Medulla oblongata (tissue), 1 donor: ENCODE measurements around the gene CCDC177.

Source experiments
- DNase-seq: peaks from one replicate; pipeline ENCODE4 v3.0.0-alpha.2; 2015; ENCODE audit errors: extremely low spot score

CCDC177 gene

GRCh38 chr14:69569859-69570258, 4.8 kb downstream of the CCDC177 start:
- DNase-seq: no peak

GRCh38 chr14:69567563-69567962, 7.1 kb downstream of the CCDC177 start:
- no peak for DNase-seq

DNA sequence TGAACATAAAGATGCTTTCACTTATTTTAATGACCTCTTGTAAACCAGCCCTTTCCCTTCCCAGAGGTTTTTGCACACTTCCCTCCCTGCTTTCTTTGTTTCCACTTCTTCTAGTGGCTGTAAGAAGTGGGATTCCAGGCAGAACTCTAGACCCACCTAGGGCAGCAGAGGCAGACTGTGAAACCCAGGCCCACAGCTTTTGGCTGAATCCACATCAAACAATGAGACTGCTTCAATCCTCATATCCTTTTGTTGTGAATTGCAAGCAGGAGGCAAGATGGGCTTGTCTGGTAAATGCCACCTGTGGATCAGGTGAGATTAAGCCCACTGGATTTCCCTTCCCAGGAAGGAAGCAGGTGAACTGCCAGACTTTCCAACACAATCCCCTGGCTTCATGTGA, 12.8 kb downstream of the CCDC177 start:
- DNase-seq: no peak

DNA sequence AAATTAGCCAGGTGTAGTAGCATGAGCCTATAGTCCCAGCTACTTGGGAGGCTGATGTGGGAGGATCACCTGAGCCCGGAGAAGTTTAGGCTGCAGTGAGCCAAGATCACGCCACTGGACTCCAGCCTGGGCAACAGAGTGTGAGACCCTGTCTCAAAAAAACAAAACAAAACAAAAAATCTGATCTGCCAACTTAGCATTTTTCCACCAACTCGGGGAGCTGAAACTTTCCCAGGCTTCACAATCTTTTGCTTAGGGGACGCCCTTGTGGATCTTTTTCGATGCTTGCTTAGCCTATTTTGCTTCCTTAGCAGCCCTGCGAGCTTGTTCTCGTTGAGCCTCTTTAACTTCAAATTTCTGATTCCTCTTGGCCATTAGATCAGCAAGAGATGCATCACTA, 13.8 kb downstream of the CCDC177 start:
- DNase-seq: no peak

DNA sequence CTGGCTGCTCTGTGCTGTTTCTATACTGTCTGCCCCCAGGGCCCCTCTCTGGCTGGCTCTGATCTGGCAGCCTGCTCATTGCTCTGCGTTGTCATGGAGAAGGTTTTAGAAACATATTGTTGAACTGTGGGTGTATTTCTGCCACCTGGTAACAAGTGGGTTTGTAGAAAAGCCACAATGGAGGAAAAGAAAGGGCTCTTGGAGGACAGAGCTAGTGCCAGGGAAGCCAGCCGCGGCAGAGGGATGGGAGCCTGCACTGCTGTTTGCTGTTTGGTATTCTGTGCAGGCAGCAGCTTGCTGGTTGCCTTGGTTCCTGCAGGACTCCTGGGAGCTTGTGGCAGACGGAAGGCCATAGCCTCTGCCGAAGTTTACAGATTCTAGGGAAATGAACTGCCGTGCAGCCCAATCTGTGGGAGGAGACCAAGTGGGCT, 15.1 kb downstream of the CCDC177 start:
- DNase-seq: peak; percentile 74

GRCh38 chr14:69558774-69559173, 15.9 kb downstream of the CCDC177 start:
- DNase-seq: no peak

DNA sequence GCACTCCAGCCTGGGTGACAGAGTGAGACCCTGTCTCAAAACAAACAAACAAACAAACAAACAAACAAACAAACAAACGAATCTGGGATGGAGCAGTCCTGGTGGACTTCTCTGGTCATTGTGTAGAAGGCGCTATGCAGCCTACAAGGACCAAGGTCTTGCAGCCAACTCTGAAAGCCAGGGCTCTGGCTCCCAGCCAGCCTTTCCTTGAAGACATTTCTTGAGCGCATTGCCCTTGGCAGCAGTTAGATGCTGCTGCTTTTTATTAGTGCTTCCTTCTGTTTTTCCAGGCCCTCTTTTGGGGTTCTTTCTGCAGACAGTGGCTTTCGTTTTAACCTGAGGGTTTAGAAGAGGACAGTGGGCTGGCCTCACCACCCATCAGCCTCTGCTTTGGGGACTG, 20.2 kb downstream of the CCDC177 start:
- peak; percentile 56 for DNase-seq

DNA sequence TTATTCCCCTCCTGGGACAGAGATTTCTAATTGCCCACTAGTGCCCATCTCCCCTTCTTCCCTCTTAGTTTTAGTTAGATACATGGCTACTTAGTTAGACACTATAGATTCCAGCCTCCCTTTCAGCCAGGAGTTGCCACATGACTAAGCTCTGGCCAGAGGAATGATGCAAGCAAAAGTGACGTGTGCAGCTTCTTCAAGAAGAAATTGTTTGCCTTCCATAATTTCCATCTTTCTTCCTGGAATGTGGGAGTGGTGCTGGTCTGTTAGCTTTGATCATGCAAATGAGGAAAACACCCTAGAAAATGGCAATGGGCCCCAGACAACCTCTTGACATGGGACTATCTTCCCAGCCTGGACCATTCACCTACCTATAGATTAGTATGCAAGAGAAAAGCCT, 21.4 kb downstream of the CCDC177 start:
- no peak for DNase-seq

- no peak for DNase-seq
Measured at GRCh38 chr14:69551511-69551910, 23.2 kb downstream of the CCDC177 start.

DNA sequence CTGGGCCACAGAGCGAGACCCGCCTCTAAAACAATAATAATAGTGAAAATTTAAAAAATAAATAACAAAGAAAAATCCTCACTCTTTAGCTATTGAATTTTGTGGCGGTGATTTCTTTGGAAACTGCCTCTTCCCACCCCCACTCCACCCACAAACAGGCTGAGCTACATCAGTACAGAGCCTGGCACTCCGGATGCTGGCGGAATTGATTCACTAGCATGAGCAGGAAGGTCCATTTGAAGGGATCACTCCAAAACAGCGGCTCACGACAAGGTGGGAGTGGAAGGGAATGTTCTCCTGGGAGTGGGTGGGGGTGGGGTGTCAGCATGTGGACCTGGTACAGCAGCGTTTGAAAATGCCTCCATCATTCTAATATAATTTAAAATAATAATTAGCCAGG, 26.1 kb downstream of the CCDC177 start:
- DNase-seq: no peak

DNA sequence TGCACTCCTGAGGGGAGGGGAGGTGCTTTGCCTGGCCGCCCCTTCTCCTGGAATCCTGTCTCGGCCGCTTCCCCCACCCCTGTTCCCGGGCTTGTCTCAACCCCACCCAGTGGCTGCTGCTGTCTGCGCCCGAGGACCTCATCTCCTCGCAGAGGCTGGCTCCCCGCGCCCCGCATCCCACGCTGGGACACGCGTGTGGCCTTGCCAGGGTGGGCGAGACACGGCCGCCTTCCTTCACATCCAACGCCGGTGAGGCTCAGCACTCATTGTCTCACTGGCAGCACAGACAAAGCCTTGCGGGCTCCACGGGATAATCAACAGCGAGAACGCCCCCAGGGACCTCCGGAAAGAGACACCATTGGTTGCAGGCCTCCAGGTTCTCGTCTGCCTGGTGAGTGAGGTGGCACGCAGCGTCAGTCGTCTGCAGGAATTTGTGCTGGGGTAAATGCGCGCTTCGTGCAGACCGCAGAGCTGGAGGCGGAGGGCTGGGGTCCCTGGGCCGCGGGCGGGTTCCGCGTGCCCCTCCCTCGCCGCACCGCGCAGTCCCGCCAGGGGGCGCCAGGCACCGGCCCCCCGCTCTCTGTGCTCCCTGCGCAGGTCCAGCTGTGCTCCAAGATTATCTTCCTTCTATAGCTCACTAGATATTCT, 26.8 kb downstream of the CCDC177 start:
- no peak for DNase-seq

GRCh38 chr14:69543341-69544115, 31.1 kb downstream of the CCDC177 start:
- DNase-seq: no peak

- no peak for DNase-seq
Measured at GRCh38 chr14:69542311-69542710, 32.4 kb downstream of the CCDC177 start.

DNA sequence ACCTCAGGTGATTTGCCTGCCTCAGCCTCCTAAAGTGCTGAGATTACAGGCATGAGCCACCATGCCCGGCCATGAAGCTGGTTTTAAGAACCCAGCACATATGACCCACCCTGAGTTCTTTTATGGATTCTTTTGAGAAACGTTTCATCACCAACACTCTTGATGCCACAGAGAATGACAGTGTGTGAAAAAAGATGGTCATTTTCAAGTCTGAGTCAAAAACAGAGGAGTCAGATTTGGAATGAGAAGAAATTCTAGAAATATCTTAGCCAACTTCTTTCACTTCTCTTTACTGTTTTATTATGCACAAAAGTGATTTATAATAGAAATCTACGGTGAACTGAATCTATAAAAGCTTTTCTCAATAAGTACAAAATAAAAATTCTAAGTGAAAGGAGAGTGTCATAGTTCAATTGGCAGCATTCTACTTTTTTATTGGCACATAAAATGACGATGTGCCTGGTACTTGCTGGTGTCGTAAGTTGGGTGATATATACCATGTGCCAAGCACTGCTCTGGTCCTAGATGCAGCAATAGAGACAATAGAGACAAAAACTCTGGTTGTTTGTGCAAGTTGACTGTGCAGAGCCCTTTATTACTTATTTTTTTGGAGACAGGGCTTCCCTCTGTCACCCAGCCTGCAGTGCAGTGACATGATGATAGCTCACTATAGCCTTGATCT, 33.9 kb downstream of the CCDC177 start:
- DNase-seq: no peak

- no peak for DNase-seq
Measured at GRCh38 chr14:69539631-69540410, 34.9 kb downstream of the CCDC177 start.

GRCh38 chr14:69538766-69539165, 35.9 kb downstream of the CCDC177 start:
- DNase-seq: no peak

DNA sequence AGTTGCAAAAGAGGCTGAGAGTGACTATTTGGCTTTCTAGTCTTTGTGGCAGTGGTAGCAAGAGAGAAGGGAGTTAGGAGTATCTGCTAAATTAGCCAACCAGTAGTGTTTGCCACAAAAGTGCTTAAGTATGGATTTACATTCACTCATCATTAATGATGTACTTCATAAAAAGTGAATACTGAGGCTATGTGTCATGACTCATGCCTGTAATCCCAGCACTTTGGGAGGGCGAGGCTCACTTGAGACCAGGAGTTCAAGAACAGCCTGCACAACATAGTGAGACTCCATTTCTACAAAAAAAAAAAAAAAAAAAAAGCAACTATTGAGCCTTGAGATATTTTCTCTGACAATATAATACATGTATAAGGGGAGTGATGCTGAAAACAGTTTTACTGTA, 36.8 kb downstream of the CCDC177 start:
- DNase-seq: no peak

- no peak for DNase-seq
Measured at GRCh38 chr14:69536971-69537370, 37.7 kb downstream of the CCDC177 start.

GRCh38 chr14:69535230-69535848, 39.3 kb downstream of the CCDC177 start:
- peak; percentile 66 for DNase-seq

DNA sequence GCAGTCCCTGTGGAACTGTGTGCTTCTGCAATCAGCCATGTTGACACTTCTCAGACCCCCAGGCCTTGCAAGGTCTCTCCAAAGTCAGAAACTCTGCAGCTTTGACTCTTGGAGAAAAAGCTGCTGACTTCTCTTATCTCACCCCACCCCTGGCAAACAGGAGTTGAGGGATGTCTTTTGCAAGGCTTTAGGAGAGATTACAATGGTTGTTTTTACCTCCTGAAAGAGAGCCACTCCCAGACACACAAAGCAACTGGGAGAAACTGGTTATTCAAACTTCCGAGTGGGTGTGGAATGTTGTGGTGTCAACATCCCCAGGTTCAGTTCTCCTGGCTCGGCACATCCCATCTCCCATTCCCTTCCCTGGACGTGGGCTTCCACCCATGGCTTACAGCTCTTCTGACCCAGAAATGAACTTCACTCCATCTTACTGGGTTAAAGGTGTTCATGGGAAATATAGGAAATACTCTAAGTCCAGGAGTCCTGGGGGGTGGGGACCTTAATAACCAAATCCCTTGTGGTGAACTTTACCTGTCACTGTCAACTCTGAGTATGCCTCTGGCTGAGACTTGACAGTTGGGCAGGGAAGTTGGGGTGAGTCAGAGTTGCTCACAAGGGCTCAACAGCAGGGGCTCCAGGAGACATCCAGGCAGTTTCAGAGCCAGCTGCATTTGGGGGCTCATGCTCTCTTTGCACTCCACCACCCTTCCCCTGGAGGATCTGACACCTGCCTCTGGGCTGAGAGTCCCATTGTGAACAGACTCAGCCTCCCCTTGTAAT, 41.9 kb downstream of the CCDC177 start:
- DNase-seq: no peak

GRCh38 chr14:69531135-69531534, 43.5 kb downstream of the CCDC177 start:
- no peak for DNase-seq
